GM23338 (cell line): ENCODE data around the gene FAM241B. TPM values are rescaled to one million over a fixed set of nuclear protein-coding genes. Genes with fewer than 3 reads are reported as not detected.

Source experiments
- ATAC-seq: fragments of 200-7000 bp; cut with Tn5 transposase; 3 replicates; pipeline ENCODE4 v1.9.1; 2020
- DNase-seq: peaks from one replicate; pipeline ENCODE4 v3.0.0-alpha.2; 2015; ENCODE audit warnings: low spot score
- H2AFZ ChIP-seq: fragments of 200-600 bp; sonication (generic); 2 replicates; pipeline ENCODE4 v1.8.0; 2016; ENCODE audit warnings: antibody characterized with exemption, mild to moderate bottlenecking, moderate library complexity
- H3F3A ChIP-seq: fragments of 200-600 bp; sonication (generic); replicated peaks from 2 replicates; pipeline ENCODE4 v1.8.0; 2017; ENCODE audit warnings: antibody characterized with exemption, mixed run types, low read depth
- H3K27ac ChIP-seq: fragments of 200-600 bp; sonication (generic); 2 replicates; pipeline ENCODE4 v1.6.1; 2016; ENCODE audit warnings: low read depth
- H3K27me3 ChIP-seq: fragments of 200-600 bp; sonication (generic); 2 replicates; pipeline ENCODE4 v1.8.0; 2016; ENCODE audit warnings: mild to moderate bottlenecking, mixed run types, moderate library complexity; ENCODE audit not compliant: insufficient read depth
- H3K36me3 ChIP-seq: fragments of 200-600 bp; sonication (generic); 2 replicates; pipeline ENCODE4 v1.8.0; 2016; ENCODE audit warnings: mild to moderate bottlenecking; ENCODE audit not compliant: insufficient read depth
- H3K4me1 ChIP-seq: fragments of 200-600 bp; sonication (generic); 2 replicates; pipeline ENCODE4 v1.8.0; 2016; ENCODE audit warnings: mild to moderate bottlenecking, moderate library complexity; ENCODE audit not compliant: insufficient read depth
- H3K4me2 ChIP-seq: fragments of 200-600 bp; sonication (generic); 2 replicates; pipeline ENCODE4 v1.7.1; 2017; ENCODE audit warnings: mixed run types
- H3K4me3 ChIP-seq: fragments of 200-600 bp; sonication (generic); 2 replicates; pipeline ENCODE4 v1.6.1; 2016; ENCODE audit warnings: mixed run types
- H3K79me2 ChIP-seq: fragments of 200-600 bp; sonication (generic); replicated peaks from 2 replicates; pipeline ENCODE4 v1.8.0; 2017; ENCODE audit warnings: mild to moderate bottlenecking; ENCODE audit not compliant: insufficient read depth
- H3K9me2 ChIP-seq: fragments of 200-600 bp; sonication (generic); 2 replicates; pipeline ENCODE4 v1.8.0; 2017; ENCODE audit not compliant: insufficient read depth
- H4K20me1 ChIP-seq: fragments of 200-600 bp; sonication (generic); replicated peaks from 2 replicates; pipeline ENCODE4 v1.8.0; 2017; ENCODE audit warnings: mild to moderate bottlenecking; ENCODE audit not compliant: insufficient read depth
- H3K27ac Mint-ChIP-seq: 2 replicates; pipeline ENCODE4 v1.8.0; 2020; ENCODE audit warnings: inconsistent platforms, mild to moderate bottlenecking, moderate library complexity, mixed read lengths
- H3K27me3 Mint-ChIP-seq: 3 replicates; pipeline ENCODE4 v1.8.0; 2022; ENCODE audit warnings: low read depth, mild to moderate bottlenecking, moderate library complexity, mixed read lengths, inconsistent platforms; ENCODE audit not compliant: insufficient read depth, poor library complexity
- H3K36me3 Mint-ChIP-seq: 3 replicates; pipeline ENCODE4 v1.8.0; 2021; ENCODE audit warnings: low read depth, mild to moderate bottlenecking, inconsistent platforms, moderate library complexity, mixed read lengths
- H3K4me1 Mint-ChIP-seq: 3 replicates; pipeline ENCODE4 v1.8.0; 2020; ENCODE audit warnings: mild to moderate bottlenecking, inconsistent platforms, mixed read lengths
- H3K4me3 Mint-ChIP-seq: 3 replicates; pipeline ENCODE4 v1.8.0; 2021; ENCODE audit warnings: moderate library complexity, mild to moderate bottlenecking, inconsistent platforms, mixed read lengths
- H3K9me3 Mint-ChIP-seq: 3 replicates; pipeline ENCODE4 v1.8.0; 2020; ENCODE audit warnings: moderate library complexity, mild to moderate bottlenecking, inconsistent platforms, mixed read lengths
- CREB1 ChIP-seq: fragments of 250-450 bp; sonication (Bioruptor Pico); IDR thresholded peaks from 2 replicates; pipeline ENCODE4 v1.5.0; 2020; ENCODE audit warnings: low read depth, mild to moderate bottlenecking, moderate library complexity
- EZH2 ChIP-seq: fragments of 200-600 bp; sonication (generic); IDR thresholded peaks from one replicate; pipeline ENCODE4 v1.8.0; 2017; ENCODE audit warnings: antibody characterized with exemption, mild to moderate bottlenecking, low read depth; ENCODE audit not compliant: unreplicated experiment
- EZH2phosphoT487 ChIP-seq: fragments of 200-600 bp; sonication (generic); IDR thresholded peaks from one replicate; pipeline ENCODE4 v1.8.1; 2018; ENCODE audit warnings: antibody characterized with exemption; ENCODE audit not compliant: unreplicated experiment
- JUNB ChIP-seq: IDR thresholded peaks from one replicate; pipeline ENCODE4 v1.6.1; 2016; ENCODE audit warnings: antibody characterized with exemption; ENCODE audit not compliant: unreplicated experiment
- NANOG ChIP-seq: IDR thresholded peaks from 2 replicates; pipeline ENCODE4 v1.6.1; 2016; ENCODE audit warnings: antibody characterized with exemption, borderline replicate concordance
- POLR2AphosphoS5 ChIP-seq: IDR thresholded peaks from 2 replicates; pipeline ENCODE4 v1.6.1; 2016; ENCODE audit warnings: antibody characterized with exemption, low read depth
- STAT1 ChIP-seq: IDR thresholded peaks from one replicate; pipeline ENCODE4 v1.6.1; 2016; ENCODE audit warnings: antibody characterized with exemption; ENCODE audit not compliant: unreplicated experiment
- ZNF114 ChIP-seq: fragments of 250-450 bp; sonication (Bioruptor Pico); IDR thresholded peaks from 2 replicates; pipeline ENCODE4 v1.5.0; 2020; ENCODE audit warnings: mild to moderate bottlenecking, moderate library complexity
- ZNF331 ChIP-seq: fragments of 250-450 bp; sonication (Bioruptor Pico); IDR thresholded peaks from 2 replicates; pipeline ENCODE4 v1.5.0; 2020; ENCODE audit warnings: low read depth, mild to moderate bottlenecking, moderate library complexity
- polyA plus RNA-seq: library from polyadenylated mRNA; unstranded; fragments of >200 nt; fragmentation: Nextera tagmentation; extraction: Ambion mirVana; gene quantifications from 2 replicates; pipeline ENCODE4 v1.2.1, GENCODE V29; 2016
- total RNA-seq: library from RNA; depleted of rRNA; stranded (reverse); fragments of >200 nt; shearing (Covaris generic); gene quantifications from 2 replicates; pipeline ENCODE4 v1.2.3, GENCODE V29; 2014
- TF ChIP-seq, protein P1 (sequence below): IDR thresholded peaks from 2 replicates; pipeline ENCODE4 v1.6.1; 2016; ENCODE audit warnings: antibody characterized with exemption
- TF ChIP-seq, protein P2 (sequence below): fragments of 250-450 bp; sonication (Bioruptor Pico); IDR thresholded peaks from 2 replicates; pipeline ENCODE4 v1.5.0; 2020; ENCODE audit warnings: mild to moderate bottlenecking, moderate library complexity
- TF ChIP-seq, protein P3 (sequence below), 2 experiments: fragments of 200-600 bp in 1 of 2; sonication (generic) in 1 of 2; conservative IDR thresholded peaks; 2 replicates each; pipeline versions ENCODE4 v1.5.1 to v1.6.1; 2016 to 2017; ENCODE audit warnings: antibody characterized with exemption in 2 of 2, low read depth in 2 of 2, mild to moderate bottlenecking in 2 of 2, moderate library complexity in 1 of 2
- TF ChIP-seq, protein P4 (sequence below): IDR thresholded peaks from one replicate; pipeline ENCODE4 v1.6.1; 2018; ENCODE audit warnings: antibody characterized with exemption; ENCODE audit not compliant: unreplicated experiment

Gene FAM241B
- total and polyA plus RNA-seq, 2 experiments from 2014 or later: 6.7 to 28.3 TPM

DNA sequence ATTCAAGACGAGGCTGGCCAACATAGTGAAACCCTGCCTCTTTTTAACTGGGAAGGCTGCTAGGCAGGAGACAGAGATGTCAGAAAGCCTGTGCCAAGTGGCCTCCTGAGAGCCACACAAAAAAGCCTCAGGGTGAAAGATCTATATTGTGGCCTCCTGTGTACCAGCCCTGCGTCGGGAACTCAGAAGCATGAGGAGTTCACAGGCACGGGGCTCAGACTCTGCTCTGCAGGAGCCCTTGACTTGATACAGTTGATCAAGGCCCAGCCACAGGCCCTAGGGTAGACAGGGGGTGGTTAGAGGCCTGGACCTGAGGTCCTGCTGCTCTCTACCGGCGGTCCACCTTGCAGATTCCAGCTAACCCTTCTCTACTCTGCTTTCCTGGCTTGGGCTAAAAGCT is 30.2 kb downstream of the FAM241B start:
- no peak for TF ChIP-seq CREB1 (CRISPR knock-in tag)
- TF ChIP-seq, protein P1, sequence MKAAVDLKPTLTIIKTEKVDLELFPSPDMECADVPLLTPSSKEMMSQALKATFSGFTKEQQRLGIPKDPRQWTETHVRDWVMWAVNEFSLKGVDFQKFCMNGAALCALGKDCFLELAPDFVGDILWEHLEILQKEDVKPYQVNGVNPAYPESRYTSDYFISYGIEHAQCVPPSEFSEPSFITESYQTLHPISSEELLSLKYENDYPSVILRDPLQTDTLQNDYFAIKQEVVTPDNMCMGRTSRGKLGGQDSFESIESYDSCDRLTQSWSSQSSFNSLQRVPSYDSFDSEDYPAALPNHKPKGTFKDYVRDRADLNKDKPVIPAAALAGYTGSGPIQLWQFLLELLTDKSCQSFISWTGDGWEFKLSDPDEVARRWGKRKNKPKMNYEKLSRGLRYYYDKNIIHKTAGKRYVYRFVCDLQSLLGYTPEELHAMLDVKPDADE: no peak
- TF ChIP-seq, protein P2, sequence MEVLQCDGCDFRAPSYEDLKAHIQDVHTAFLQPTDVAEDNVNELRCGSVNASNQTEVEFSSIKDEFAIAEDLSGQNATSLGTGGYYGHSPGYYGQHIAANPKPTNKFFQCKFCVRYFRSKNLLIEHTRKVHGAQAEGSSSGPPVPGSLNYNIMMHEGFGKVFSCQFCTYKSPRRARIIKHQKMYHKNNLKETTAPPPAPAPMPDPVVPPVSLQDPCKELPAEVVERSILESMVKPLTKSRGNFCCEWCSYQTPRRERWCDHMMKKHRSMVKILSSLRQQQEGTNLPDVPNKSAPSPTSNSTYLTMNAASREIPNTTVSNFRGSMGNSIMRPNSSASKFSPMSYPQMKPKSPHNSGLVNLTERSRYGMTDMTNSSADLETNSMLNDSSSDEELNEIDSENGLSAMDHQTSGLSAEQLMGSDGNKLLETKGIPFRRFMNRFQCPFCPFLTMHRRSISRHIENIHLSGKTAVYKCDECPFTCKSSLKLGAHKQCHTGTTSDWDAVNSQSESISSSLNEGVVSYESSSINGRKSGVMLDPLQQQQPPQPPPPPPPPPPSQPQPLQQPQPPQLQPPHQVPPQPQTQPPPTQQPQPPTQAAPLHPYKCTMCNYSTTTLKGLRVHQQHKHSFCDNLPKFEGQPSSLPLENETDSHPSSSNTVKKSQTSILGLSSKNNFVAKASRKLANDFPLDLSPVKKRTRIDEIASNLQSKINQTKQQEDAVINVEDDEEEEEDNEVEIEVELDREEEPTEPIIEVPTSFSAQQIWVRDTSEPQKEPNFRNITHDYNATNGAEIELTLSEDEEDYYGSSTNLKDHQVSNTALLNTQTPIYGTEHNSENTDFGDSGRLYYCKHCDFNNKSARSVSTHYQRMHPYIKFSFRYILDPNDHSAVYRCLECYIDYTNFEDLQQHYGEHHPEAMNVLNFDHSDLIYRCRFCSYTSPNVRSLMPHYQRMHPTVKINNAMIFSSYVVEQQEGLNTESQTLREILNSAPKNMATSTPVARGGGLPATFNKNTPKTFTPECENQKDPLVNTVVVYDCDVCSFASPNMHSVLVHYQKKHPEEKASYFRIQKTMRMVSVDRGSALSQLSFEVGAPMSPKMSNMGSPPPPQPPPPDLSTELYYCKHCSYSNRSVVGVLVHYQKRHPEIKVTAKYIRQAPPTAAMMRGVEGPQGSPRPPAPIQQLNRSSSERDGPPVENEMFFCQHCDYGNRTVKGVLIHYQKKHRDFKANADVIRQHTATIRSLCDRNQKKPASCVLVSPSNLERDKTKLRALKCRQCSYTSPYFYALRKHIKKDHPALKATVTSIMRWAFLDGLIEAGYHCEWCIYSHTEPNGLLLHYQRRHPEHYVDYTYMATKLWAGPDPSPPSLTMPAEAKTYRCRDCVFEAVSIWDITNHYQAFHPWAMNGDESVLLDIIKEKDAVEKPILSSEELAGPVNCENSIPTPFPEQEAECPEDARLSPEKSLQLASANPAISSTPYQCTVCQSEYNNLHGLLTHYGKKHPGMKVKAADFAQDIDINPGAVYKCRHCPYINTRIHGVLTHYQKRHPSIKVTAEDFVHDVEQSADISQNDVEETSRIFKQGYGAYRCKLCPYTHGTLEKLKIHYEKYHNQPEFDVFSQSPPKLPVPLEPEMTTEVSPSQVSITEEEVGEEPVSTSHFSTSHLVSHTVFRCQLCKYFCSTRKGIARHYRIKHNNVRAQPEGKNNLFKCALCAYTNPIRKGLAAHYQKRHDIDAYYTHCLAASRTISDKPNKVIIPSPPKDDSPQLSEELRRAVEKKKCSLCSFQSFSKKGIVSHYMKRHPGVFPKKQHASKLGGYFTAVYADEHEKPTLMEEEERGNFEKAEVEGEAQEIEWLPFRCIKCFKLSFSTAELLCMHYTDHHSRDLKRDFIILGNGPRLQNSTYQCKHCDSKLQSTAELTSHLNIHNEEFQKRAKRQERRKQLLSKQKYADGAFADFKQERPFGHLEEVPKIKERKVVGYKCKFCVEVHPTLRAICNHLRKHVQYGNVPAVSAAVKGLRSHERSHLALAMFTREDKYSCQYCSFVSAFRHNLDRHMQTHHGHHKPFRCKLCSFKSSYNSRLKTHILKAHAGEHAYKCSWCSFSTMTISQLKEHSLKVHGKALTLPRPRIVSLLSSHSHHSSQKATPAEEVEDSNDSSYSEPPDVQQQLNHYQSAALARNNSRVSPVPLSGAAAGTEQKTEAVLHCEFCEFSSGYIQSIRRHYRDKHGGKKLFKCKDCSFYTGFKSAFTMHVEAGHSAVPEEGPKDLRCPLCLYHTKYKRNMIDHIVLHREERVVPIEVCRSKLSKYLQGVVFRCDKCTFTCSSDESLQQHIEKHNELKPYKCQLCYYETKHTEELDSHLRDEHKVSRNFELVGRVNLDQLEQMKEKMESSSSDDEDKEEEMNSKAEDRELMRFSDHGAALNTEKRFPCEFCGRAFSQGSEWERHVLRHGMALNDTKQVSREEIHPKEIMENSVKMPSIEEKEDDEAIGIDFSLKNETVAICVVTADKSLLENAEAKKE (CRISPR knock-in tag): no peak
- TF ChIP-seq ZNF331 (CRISPR knock-in tag): no peak
- no peak for TF ChIP-seq JUNB
- TF ChIP-seq, protein P3, sequence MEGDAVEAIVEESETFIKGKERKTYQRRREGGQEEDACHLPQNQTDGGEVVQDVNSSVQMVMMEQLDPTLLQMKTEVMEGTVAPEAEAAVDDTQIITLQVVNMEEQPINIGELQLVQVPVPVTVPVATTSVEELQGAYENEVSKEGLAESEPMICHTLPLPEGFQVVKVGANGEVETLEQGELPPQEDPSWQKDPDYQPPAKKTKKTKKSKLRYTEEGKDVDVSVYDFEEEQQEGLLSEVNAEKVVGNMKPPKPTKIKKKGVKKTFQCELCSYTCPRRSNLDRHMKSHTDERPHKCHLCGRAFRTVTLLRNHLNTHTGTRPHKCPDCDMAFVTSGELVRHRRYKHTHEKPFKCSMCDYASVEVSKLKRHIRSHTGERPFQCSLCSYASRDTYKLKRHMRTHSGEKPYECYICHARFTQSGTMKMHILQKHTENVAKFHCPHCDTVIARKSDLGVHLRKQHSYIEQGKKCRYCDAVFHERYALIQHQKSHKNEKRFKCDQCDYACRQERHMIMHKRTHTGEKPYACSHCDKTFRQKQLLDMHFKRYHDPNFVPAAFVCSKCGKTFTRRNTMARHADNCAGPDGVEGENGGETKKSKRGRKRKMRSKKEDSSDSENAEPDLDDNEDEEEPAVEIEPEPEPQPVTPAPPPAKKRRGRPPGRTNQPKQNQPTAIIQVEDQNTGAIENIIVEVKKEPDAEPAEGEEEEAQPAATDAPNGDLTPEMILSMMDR (conservative IDR thresholded peaks at IDR 0.05; ENCODE audit: low read depth in 2 of 2): no peak
- no peak for TF ChIP-seq EZH2
- TF ChIP-seq, protein P4, sequence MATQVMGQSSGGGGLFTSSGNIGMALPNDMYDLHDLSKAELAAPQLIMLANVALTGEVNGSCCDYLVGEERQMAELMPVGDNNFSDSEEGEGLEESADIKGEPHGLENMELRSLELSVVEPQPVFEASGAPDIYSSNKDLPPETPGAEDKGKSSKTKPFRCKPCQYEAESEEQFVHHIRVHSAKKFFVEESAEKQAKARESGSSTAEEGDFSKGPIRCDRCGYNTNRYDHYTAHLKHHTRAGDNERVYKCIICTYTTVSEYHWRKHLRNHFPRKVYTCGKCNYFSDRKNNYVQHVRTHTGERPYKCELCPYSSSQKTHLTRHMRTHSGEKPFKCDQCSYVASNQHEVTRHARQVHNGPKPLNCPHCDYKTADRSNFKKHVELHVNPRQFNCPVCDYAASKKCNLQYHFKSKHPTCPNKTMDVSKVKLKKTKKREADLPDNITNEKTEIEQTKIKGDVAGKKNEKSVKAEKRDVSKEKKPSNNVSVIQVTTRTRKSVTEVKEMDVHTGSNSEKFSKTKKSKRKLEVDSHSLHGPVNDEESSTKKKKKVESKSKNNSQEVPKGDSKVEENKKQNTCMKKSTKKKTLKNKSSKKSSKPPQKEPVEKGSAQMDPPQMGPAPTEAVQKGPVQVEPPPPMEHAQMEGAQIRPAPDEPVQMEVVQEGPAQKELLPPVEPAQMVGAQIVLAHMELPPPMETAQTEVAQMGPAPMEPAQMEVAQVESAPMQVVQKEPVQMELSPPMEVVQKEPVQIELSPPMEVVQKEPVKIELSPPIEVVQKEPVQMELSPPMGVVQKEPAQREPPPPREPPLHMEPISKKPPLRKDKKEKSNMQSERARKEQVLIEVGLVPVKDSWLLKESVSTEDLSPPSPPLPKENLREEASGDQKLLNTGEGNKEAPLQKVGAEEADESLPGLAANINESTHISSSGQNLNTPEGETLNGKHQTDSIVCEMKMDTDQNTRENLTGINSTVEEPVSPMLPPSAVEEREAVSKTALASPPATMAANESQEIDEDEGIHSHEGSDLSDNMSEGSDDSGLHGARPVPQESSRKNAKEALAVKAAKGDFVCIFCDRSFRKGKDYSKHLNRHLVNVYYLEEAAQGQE: no peak
- TF ChIP-seq NANOG: no peak
- TF ChIP-seq STAT1: no peak
- no peak for TF ChIP-seq POLR2AphosphoS5
- TF ChIP-seq ZNF114 (CRISPR knock-in tag): no peak
- TF ChIP-seq EZH2phosphoT487: no peak
- H3K36me3 ChIP-seq: no peaks in the 10 kb centered on the region
- no peak overlapping the region for H2AFZ ChIP-seq
- H3K27me3 ChIP-seq: no peaks in the 10 kb centered on the region
- Mint-ChIP-seq H3K4me3 (no peak overlapping the region), H3K4me1 (peaks cover 37% of the 10 kb centered on the region), H3K36me3 (no peaks in the 10 kb centered on the region; the same call in 2 of the 3 replicates), H3K27me3 (peaks cover 12% of the 10 kb centered on the region), H3K9me3 (no peaks in the 10 kb centered on the region), H3K27ac (no peak overlapping the region)
- no peak overlapping the region for H3K27ac ChIP-seq
- H3K4me3 ChIP-seq: no peak overlapping the region
- H3F3A ChIP-seq: no peaks in the 10 kb centered on the region
- no peaks in the 10 kb centered on the region for H3K79me2 ChIP-seq
- ATAC-seq: no peak
- H3K4me1 ChIP-seq: peaks cover 4% of the 10 kb centered on the region; the same call in 1 of the 2 replicates
- H3K9me2 ChIP-seq: no peaks in the 10 kb centered on the region
- DNase-seq: no peak
- no peak overlapping the region for H3K4me2 ChIP-seq
- H4K20me1 ChIP-seq: no peaks in the 10 kb centered on the region
